ENCODE results near the gene DCC. TPM values are rescaled to one million over a fixed set of nuclear protein-coding genes. Genes with fewer than 3 reads are reported as not detected.

The DCC gene
- total and polyA plus RNA-seq, 9 of the 15 experiments (the other 6 are each of a cell fraction or from before 2014, with no cell fraction given): not detected

DNA sequence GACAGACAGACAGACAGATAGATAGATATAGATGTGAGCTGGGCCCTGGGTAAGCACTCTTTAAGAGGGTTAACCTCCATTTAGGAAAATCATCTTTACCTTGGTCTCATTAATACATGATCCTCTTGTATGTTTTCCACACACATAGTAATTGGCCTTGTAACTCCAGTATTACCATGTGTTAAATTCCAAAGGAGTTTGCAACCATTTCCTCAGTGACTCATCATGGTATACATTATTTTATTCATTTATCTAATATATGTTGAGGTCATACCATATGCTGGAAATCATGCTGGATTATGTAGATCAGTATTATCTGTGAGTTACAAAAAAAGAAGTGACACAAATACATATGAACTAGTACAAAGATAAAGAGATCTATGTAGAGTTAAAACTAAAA, 504.3 kb downstream of the DCC start:
- no peaks in the 10 kb centered on the region for H3K4me1 ChIP-seq (replicated peaks in 1 of 2; ENCODE audit: control insufficient read depth in 2 of 2, insufficient read depth in 2 of 2, low read length in 2 of 2)
- no peaks in the 10 kb centered on the region for H3K9me1 ChIP-seq (ENCODE audit: control insufficient read depth, insufficient read depth, low read length)
- no peaks in the 10 kb centered on the region for H4K20me1 ChIP-seq (replicated peaks; ENCODE audit: control insufficient read depth, insufficient read depth, low read length)
- H3K4me3 ChIP-seq: no peak overlapping the region
- ATAC-seq (no peak), DNase-seq (ENCODE audit: extremely low read depth in 1 of 4, low spot score in 3 of 4) (no peak), FAIRE-seq (no peak)
- H3K9ac ChIP-seq (ENCODE audit: insufficient read depth in 1 of 2, low read depth in 2 of 2, low read length in 2 of 2): no peak overlapping the region
- BruUV-seq (replicated peaks): no TSS peak
- no peak overlapping the region for H2AFZ ChIP-seq (ENCODE audit: low read depth, low read length)
- no peak overlapping the region for H3K4me2 ChIP-seq (ENCODE audit: insufficient read depth, low read length)
- in situ Hi-C loops (cut with MboI) (no loop called here), intact Hi-C loops (cut with micrococcal nuclease) (no loop called here)
- CTCF ChIA-PET (ENCODE audit: low intra/inter-chr PET ratio): no interaction called here
- TF ChIP-seq TCF3 (CRISPR knock-in tag; IDR thresholded peaks at IDR 0.05) (no peak), CBFB (CRISPR knock-in tag; IDR thresholded peaks at IDR 0.05) (no peak), PKNOX1 (IDR thresholded peaks at IDR 0.05) (no peak), ARID1B (IDR thresholded peaks at IDR 0.05) (no peak)
- no peaks in the 10 kb centered on the region for H3K79me2 ChIP-seq (ENCODE audit: control insufficient read depth, insufficient read depth, low read length)
- POLR2A ChIA-PET: no interaction called here
- no peaks in the 10 kb centered on the region for H3K27me3 ChIP-seq (ENCODE audit: control insufficient read depth in 2 of 2, insufficient read depth in 2 of 2, low read length in 2 of 2)
- H3K9me3 ChIP-seq (replicated peaks; ENCODE audit: control insufficient read depth, insufficient read depth, low read depth, low read length): no peaks in the 10 kb centered on the region
- no peaks in the 10 kb centered on the region for H3K36me3 ChIP-seq (ENCODE audit: control insufficient read depth, insufficient read depth, low read length)
- H3K27ac ChIP-seq (ENCODE audit: extremely low read depth, low read depth, low read length): no peak overlapping the region

DNA sequence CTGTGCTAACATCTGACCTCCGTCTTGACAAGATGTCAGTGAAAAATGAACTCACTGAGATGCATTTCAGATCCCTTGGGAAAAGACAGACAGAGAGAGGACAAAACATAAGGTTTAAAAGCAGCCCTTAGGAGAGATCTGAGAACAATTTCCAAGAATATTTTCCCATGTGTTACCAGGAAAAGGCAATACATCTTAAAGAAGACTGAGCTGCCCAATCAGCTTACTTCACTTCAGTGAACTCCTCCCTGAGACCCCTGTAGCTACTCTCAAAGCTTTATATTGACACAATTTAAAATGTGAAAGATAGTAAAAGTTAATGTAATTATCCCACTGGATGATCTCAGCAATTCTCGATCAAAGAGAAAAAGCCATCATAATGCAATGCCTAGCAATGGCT, 505.0 kb downstream of the DCC start:
- Histone ChIP-seq H3K27me3 (ENCODE audit: control insufficient read depth in 2 of 2, insufficient read depth in 2 of 2, low read length in 2 of 2) (no peaks in the 10 kb centered on the region), H4K20me1 (replicated peaks; ENCODE audit: control insufficient read depth, insufficient read depth, low read length) (no peaks in the 10 kb centered on the region), H2AFZ (ENCODE audit: low read depth, low read length) (no peak overlapping the region), H3K4me1 (replicated peaks in 1 of 2; ENCODE audit: control insufficient read depth in 2 of 2, insufficient read depth in 2 of 2, low read length in 2 of 2) (no peaks in the 10 kb centered on the region), H3K4me3 (no peak overlapping the region), H3K4me2 (ENCODE audit: insufficient read depth, low read length) (no peak overlapping the region), H3K36me3 (ENCODE audit: control insufficient read depth, insufficient read depth, low read length) (no peaks in the 10 kb centered on the region), H3K9ac (ENCODE audit: insufficient read depth in 1 of 2, low read depth in 2 of 2, low read length in 2 of 2) (no peak overlapping the region), H3K9me1 (ENCODE audit: control insufficient read depth, insufficient read depth, low read length) (no peaks in the 10 kb centered on the region), H3K9me3 (replicated peaks; ENCODE audit: control insufficient read depth, insufficient read depth, low read depth, low read length) (no peaks in the 10 kb centered on the region), H3K27ac (ENCODE audit: extremely low read depth, low read depth, low read length) (no peak overlapping the region), H3K79me2 (ENCODE audit: control insufficient read depth, insufficient read depth, low read length) (no peaks in the 10 kb centered on the region)
- intact Hi-C loops (cut with micrococcal nuclease) (no loop called here), in situ Hi-C loops (cut with MboI) (no loop called here)
- 0% methylated on average over 2 of the region's 2 CpGs for WGBS (ENCODE audit: insufficient coverage, low coverage, missing lambda C conversion rate)
- BruUV-seq (replicated peaks): no TSS peak
- FAIRE-seq (no peak), DNase-seq (ENCODE audit: extremely low read depth in 1 of 4, low spot score in 3 of 4) (no peak), ATAC-seq (no peak)
- POLR2A ChIA-PET: no interaction called here
- CTCF ChIA-PET (ENCODE audit: low intra/inter-chr PET ratio): no interaction called here
- no peak for TF ChIP-seq RB1 (IDR thresholded peaks at IDR 0.05; ENCODE audit: low read depth)
- no peak for TF ChIP-seq SIX5 (IDR thresholded peaks at IDR 0.05; ENCODE audit: borderline replicate concordance in 1 of 2, insufficient read depth in 1 of 2, low read depth in 1 of 2, low read length in 2 of 2)
- TF ChIP-seq PREB (CRISPR knock-in tag; IDR thresholded peaks at IDR 0.05): no peak
- TF ChIP-seq, protein P1, sequence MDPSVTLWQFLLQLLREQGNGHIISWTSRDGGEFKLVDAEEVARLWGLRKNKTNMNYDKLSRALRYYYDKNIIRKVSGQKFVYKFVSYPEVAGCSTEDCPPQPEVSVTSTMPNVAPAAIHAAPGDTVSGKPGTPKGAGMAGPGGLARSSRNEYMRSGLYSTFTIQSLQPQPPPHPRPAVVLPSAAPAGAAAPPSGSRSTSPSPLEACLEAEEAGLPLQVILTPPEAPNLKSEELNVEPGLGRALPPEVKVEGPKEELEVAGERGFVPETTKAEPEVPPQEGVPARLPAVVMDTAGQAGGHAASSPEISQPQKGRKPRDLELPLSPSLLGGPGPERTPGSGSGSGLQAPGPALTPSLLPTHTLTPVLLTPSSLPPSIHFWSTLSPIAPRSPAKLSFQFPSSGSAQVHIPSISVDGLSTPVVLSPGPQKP (CRISPR knock-in tag; IDR thresholded peaks at IDR 0.05): no peak
- TF ChIP-seq POLR3G (IDR thresholded peaks at IDR 0.05; ENCODE audit: extremely low read depth, insufficient read length, insufficient replicate concordance): no peak
- TF ChIP-seq DLX4 (CRISPR knock-in tag; IDR thresholded peaks at IDR 0.05): no peak
- TF ChIP-seq ZNF274 (IDR thresholded peaks at IDR 0.05; ENCODE audit: borderline replicate concordance, low read depth, low read length): no peak
- TF ChIP-seq, protein P2, sequence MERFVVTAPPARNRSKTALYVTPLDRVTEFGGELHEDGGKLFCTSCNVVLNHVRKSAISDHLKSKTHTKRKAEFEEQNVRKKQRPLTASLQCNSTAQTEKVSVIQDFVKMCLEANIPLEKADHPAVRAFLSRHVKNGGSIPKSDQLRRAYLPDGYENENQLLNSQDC (CRISPR knock-in tag; IDR thresholded peaks at IDR 0.05): no peak
- TF ChIP-seq ESRRB (CRISPR knock-in tag; IDR thresholded peaks at IDR 0.05; ENCODE audit: borderline replicate concordance): no peak

All from K562 (cell line).